ENCODE data around the gene RIT1.
"Not testable (repeated sequence)": the region's sequence is repeated elsewhere in the genome, so short reads cannot be mapped to it uniquely, and the experiment has no call there.

RIT1 gene

GRCh38 chr1:155925506-155925905, 14.4 kb upstream of the RIT1 start:
- Mint-ChIP-seq H3K27me3 (ENCODE audit: low read depth) (no peaks in the 10 kb centered on the region), H3K27ac (no peak overlapping the region), H3K36me3 (ENCODE audit: low read depth) (peaks cover 64% of the 10 kb centered on the region), H3K9me3 (no peaks in the 10 kb centered on the region), H3K4me3 (no peak overlapping the region), H3K4me1 (ENCODE audit: low read depth) (peaks cover 15% of the 10 kb centered on the region)
- DNase-seq (ENCODE audit: low spot score) = no peak

- peaks cover 67% of the 10 kb centered on the region for H3K36me3 Mint-ChIP-seq (ENCODE audit: low read depth)
- H3K9me3 Mint-ChIP-seq = no peaks in the 10 kb centered on the region
Observed at GRCh38 chr1:155920717-155921116, 9.6 kb upstream of the RIT1 start.

GRCh38 chr1:155919801-155920200, 8.7 kb upstream of the RIT1 start:
- no peaks in the 10 kb centered on the region for H3K9me3 Mint-ChIP-seq
- H3K27me3 Mint-ChIP-seq (ENCODE audit: low read depth) = no peaks in the 10 kb centered on the region
- no peak for DNase-seq (ENCODE audit: low spot score)
- H3K4me3 Mint-ChIP-seq = no peak overlapping the region
- peaks cover 6% of the 10 kb centered on the region for H3K4me1 Mint-ChIP-seq (ENCODE audit: low read depth)
- H3K36me3 Mint-ChIP-seq (ENCODE audit: low read depth) = peaks cover 66% of the 10 kb centered on the region
- H3K27ac Mint-ChIP-seq = no peak overlapping the region

More at GRCh38 chr1:155920717-155921116, 9.6 kb upstream of the RIT1 start:
- Mint-ChIP-seq H3K27me3 (ENCODE audit: low read depth) (no peaks in the 10 kb centered on the region), H3K4me1 (ENCODE audit: low read depth) (peaks cover 7% of the 10 kb centered on the region), H3K27ac (no peak overlapping the region), H3K4me3 (no peak overlapping the region)
- DNase-seq (ENCODE audit: low spot score) = no peak

GRCh38 chr1:155918660-155919059, 7.5 kb upstream of the RIT1 start:
- Mint-ChIP-seq H3K27me3 (ENCODE audit: low read depth) (no peaks in the 10 kb centered on the region), H3K4me1 (ENCODE audit: low read depth) (peaks cover 6% of the 10 kb centered on the region), H3K4me3 (no peak overlapping the region), H3K36me3 (ENCODE audit: low read depth) (peaks cover 73% of the 10 kb centered on the region), H3K27ac (no peak overlapping the region), H3K9me3 (no peaks in the 10 kb centered on the region)
- no peak for DNase-seq (ENCODE audit: low spot score)

- Mint-ChIP-seq H3K4me1 (ENCODE audit: low read depth) (peaks cover 22% of the 10 kb centered on the region), H3K36me3 (ENCODE audit: low read depth) (peaks cover 77% of the 10 kb centered on the region), H3K9me3 (no peaks in the 10 kb centered on the region), H3K27ac (no peak overlapping the region), H3K4me3 (no peak overlapping the region), H3K27me3 (ENCODE audit: low read depth) (no peaks in the 10 kb centered on the region)
- DNase-seq (ENCODE audit: low spot score) = no peak
Observed at GRCh38 chr1:155913969-155914757, 3.0 kb upstream of the RIT1 start.

- no peak for DNase-seq (ENCODE audit: low spot score)
- Mint-ChIP-seq H3K9me3 (no peaks in the 10 kb centered on the region), H3K4me1 (ENCODE audit: low read depth) (peaks cover 22% of the 10 kb centered on the region), H3K36me3 (ENCODE audit: low read depth) (peaks cover 67% of the 10 kb centered on the region), H3K27ac (peak overlapping the region; percentile 99), H3K27me3 (ENCODE audit: low read depth) (no peaks in the 10 kb centered on the region), H3K4me3 (peak overlapping the region; percentile 98)
Observed at GRCh38 chr1:155912056-155912536, 947 bp upstream of the RIT1 start.

GRCh38 chr1:155910621-155911121, 478 bp downstream of the RIT1 start:
- Mint-ChIP-seq H3K27me3 (ENCODE audit: low read depth) (no peaks in the 10 kb centered on the region), H3K27ac (peak overlapping the region; percentile 99), H3K4me3 (peak overlapping the region; percentile 98), H3K9me3 (no peaks in the 10 kb centered on the region), H3K4me1 (ENCODE audit: low read depth) (peaks cover 20% of the 10 kb centered on the region), H3K36me3 (ENCODE audit: low read depth) (peaks cover 55% of the 10 kb centered on the region)
- no peak for DNase-seq (ENCODE audit: low spot score)

GRCh38 chr1:155909894-155910293, 1.3 kb downstream of the RIT1 start:
- H3K9me3 Mint-ChIP-seq = no peaks in the 10 kb centered on the region
- peak overlapping the region; percentile 69 for H3K27ac Mint-ChIP-seq
- peaks cover 52% of the 10 kb centered on the region for H3K36me3 Mint-ChIP-seq (ENCODE audit: low read depth)
- no peaks in the 10 kb centered on the region for H3K27me3 Mint-ChIP-seq (ENCODE audit: low read depth)
- peaks cover 20% of the 10 kb centered on the region for H3K4me1 Mint-ChIP-seq (ENCODE audit: low read depth)
- no peak for DNase-seq (ENCODE audit: low spot score)
- H3K4me3 Mint-ChIP-seq = peak overlapping the region; percentile 98

- Mint-ChIP-seq H3K27ac (no peak overlapping the region), H3K36me3 (ENCODE audit: low read depth) (peaks cover 36% of the 10 kb centered on the region), H3K4me3 (no peak overlapping the region), H3K4me1 (ENCODE audit: low read depth) (no peaks in the 10 kb centered on the region), H3K9me3 (no peaks in the 10 kb centered on the region), H3K27me3 (ENCODE audit: low read depth) (no peaks in the 10 kb centered on the region)
- no peak for DNase-seq (ENCODE audit: low spot score)
Observed at GRCh38 chr1:155904261-155904660, 6.9 kb downstream of the RIT1 start.

GRCh38 chr1:155900161-155900560, 11.0 kb downstream of the RIT1 start:
- Mint-ChIP-seq H3K27ac (no peak overlapping the region), H3K4me3 (no peak overlapping the region), H3K4me1 (ENCODE audit: low read depth) (no peaks in the 10 kb centered on the region), H3K27me3 (ENCODE audit: low read depth) (no peaks in the 10 kb centered on the region), H3K9me3 (no peaks in the 10 kb centered on the region), H3K36me3 (ENCODE audit: low read depth) (peaks cover 41% of the 10 kb centered on the region)
- DNase-seq (ENCODE audit: low spot score) = no peak

- Mint-ChIP-seq H3K36me3 (ENCODE audit: low read depth) (peaks cover 40% of the 10 kb centered on the region), H3K4me1 (ENCODE audit: low read depth) (no peaks in the 10 kb centered on the region), H3K4me3 (no peak overlapping the region), H3K27ac (no peak overlapping the region), H3K27me3 (ENCODE audit: low read depth) (no peaks in the 10 kb centered on the region), H3K9me3 (no peaks in the 10 kb centered on the region)
- DNase-seq (ENCODE audit: low spot score) = no peak
Observed at GRCh38 chr1:155899683-155900082, 11.5 kb downstream of the RIT1 start.

GRCh38 chr1:155898888-155899287, 12.3 kb downstream of the RIT1 start:
- no peak for DNase-seq (ENCODE audit: low spot score)
- Mint-ChIP-seq H3K27me3 (ENCODE audit: low read depth) (no peaks in the 10 kb centered on the region), H3K4me1 (ENCODE audit: low read depth) (peaks cover under 1% of the 10 kb centered on the region), H3K27ac (no peak overlapping the region), H3K4me3 (no peak overlapping the region), H3K9me3 (no peaks in the 10 kb centered on the region), H3K36me3 (ENCODE audit: low read depth) (peaks cover 32% of the 10 kb centered on the region)

- no peak overlapping the region for H3K4me3 Mint-ChIP-seq
- H3K4me1 Mint-ChIP-seq (ENCODE audit: low read depth) = peaks cover 10% of the 10 kb centered on the region
- H3K9me3 Mint-ChIP-seq = no peaks in the 10 kb centered on the region
- H3K27me3 Mint-ChIP-seq (ENCODE audit: low read depth) = no peaks in the 10 kb centered on the region
- DNase-seq (ENCODE audit: low spot score) = no peak
- H3K36me3 Mint-ChIP-seq (ENCODE audit: low read depth) = peaks cover 28% of the 10 kb centered on the region
- peak overlapping the region; percentile 16 for H3K27ac Mint-ChIP-seq
Observed at GRCh38 chr1:155897746-155898145, 13.4 kb downstream of the RIT1 start.

- H3K4me3 Mint-ChIP-seq; H3K27me3 Mint-ChIP-seq (ENCODE audit: low read depth); H3K9me3 Mint-ChIP-seq; DNase-seq (ENCODE audit: low spot score); H3K27ac Mint-ChIP-seq: not testable (repeated sequence)
- H3K4me1 Mint-ChIP-seq (ENCODE audit: low read depth) = peaks cover 10% of the 10 kb centered on the region
- peaks cover 28% of the 10 kb centered on the region for H3K36me3 Mint-ChIP-seq (ENCODE audit: low read depth)
Observed at GRCh38 chr1:155896476-155896875, 14.7 kb downstream of the RIT1 start.
